ENCODE measurements around the gene ZCCHC3.
"Not testable (repeated sequence)": the region's sequence is repeated elsewhere in the genome, so short reads cannot be mapped to it uniquely, and the experiment has no call there.

Gene ZCCHC3

DNA sequence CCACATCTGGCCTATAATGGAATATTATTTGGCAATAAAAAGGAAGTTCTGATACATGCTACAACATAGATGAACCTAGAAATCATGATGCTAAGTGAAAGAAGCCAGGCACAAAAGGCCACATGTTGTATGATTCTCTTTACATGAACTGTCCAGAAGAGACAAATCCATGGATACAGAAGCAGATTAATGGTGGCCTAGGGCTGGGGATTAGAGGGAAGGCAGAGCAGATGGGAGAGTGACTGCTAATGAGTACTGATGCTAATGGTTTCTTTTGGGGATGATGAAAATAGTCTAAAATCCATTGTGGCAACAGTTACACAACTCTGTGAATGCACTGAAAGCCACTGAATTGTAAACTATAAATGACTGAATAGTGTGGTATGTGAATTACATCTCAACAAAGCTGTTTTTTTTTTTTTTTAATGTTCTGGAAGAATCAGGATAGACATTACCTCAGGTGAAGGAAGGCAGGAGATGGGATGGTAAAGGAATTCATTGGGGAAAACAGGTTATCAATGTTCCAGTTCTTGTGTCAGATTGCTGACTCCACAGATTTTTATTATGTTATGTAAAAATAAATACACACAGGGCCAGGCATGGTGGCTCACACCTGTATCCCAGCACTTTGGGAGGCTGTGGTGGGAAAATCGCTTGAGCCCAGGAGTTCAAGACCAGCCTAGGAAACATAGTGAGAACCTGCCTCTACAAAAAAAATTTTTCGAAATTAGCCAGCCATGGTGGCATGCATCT, 19.1 kb downstream of the ZCCHC3 start:
- no peak for DNase-seq

DNA sequence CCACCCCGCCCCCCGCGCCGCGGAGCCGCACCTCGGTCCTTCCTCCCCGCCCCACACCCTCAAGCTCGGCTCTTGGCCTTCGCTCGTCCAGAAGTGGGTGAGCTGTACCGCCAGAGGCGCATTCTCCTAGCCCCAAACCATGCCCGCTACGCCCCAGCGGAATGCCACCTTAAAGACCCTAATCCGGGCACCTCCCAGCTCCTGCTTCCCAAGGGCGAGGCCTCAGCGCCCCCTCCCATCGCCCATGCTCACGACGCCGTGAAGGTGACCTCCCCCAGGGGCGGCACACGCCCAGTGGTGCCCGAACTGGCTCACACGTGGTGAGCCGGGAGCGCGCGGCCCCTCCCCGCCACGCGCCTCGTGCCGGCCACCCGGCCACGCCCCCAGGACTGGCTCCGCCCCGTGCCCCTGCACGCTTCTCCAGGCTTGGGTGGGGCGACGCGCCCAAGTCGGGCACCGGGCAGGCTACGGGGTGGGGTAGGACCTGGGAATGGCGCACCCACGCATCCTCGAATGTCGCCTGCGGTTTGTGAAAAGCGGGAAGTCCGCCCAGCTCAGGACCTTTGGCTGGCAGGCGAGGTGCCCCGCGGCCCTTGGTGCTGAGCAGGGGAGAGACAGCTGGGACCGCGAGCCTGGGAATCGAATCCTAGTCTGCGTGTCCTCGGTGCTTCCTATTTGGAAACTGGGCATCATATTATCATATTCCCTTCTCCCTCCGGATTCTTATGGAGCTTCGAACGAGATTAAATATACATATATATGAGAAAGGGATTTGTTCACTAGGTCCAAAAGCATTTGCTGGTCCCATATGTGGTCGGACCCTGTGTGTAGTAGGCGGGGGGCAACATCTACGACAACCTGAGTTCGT, 27.0 kb downstream of the ZCCHC3 start:
- peak; percentile 93 for DNase-seq

DNA sequence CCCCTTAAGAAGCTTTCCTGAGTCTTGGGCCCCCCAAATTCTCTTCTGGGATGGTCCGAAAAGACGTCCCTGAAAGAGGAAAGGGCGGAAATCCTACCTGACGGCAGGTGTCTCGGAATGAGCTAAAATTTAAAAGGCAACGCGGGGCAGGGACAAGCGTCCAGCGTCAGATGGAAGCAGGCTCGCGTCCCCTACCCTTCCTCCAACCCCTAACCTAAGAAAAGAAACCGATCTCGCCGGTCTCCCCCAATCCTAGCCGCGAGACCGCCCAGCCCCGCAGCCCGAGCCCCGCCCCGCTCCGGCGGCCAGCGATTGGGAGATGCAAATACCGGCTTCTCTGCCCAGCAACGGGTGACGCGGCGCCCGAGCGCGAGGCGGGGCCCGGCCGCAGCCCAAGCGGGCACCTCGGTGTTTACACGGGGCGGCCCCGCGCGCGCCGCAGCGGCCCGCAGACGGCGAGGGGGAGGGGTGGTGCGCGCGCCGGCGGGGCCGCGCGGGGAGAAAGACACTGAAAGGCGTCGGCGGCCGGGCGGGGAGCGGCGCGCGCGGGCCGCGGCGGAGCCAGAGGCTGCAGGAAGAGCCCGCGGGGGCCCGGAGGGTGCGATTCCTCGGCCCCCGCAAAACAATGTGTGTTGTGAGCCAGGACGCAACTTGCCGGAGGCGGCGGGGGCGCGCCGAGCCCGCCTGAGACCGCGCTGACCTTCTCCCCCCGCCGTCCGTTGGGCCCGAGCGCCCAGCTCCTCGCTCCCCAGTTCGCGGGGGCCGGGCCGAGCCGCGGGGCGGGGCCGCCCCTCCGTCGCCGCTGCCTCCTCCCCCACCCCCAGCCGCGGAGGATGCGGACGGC, 27.9 kb downstream of the ZCCHC3 start, which contains the start of gene SOX12:
SOX12 (plus strand) TSS at position 508 of the 844 bp plus-strand sequence. CDS start 373 bp downstream, outside the sequence.
- DNase-seq: peak; percentile 89

DNA sequence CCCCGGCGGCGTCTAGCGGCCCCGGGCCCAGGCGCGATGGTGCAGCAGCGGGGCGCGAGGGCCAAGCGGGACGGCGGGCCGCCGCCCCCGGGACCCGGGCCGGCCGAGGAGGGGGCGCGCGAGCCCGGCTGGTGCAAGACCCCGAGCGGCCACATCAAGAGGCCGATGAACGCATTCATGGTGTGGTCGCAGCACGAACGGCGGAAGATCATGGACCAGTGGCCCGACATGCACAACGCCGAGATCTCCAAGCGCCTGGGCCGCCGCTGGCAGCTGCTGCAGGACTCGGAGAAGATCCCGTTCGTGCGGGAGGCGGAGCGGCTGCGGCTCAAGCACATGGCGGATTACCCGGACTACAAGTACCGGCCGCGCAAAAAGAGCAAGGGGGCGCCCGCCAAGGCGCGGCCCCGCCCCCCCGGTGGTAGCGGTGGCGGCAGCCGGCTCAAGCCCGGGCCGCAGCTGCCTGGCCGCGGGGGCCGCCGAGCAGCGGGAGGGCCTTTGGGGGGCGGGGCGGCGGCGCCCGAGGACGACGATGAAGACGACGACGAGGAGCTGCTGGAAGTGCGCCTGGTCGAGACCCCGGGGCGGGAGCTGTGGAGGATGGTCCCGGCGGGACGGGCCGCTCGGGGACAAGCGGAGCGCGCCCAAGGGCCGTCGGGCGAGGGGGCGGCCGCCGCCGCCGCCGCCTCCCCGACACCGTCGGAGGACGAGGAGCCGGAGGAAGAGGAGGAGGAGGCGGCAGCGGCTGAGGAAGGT, 28.7 kb downstream of the ZCCHC3 start:
- DNase-seq: peak; percentile 71

DNA sequence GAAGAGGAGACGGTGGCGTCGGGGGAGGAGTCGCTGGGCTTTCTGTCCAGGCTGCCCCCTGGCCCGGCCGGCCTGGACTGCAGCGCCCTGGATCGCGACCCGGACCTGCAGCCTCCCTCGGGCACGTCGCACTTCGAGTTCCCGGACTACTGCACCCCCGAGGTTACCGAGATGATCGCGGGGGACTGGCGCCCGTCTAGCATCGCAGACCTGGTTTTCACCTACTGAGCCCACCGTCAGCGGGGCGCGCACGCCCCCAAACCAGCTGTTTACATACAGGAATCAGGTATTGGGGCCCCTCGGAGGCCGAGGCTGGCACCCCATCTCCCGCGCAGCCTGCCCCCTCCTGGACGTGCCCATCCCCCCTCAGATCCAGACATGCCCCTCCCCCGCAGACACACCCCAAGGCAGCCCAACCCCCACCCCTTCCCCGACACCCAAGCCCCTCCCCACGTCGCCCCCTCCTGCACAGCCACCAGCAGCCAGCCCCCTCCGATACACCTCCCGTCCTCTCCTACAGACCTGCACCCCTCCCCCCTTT, 29.3 kb downstream of the ZCCHC3 start:
- DNase-seq: peak; percentile 38

DNA sequence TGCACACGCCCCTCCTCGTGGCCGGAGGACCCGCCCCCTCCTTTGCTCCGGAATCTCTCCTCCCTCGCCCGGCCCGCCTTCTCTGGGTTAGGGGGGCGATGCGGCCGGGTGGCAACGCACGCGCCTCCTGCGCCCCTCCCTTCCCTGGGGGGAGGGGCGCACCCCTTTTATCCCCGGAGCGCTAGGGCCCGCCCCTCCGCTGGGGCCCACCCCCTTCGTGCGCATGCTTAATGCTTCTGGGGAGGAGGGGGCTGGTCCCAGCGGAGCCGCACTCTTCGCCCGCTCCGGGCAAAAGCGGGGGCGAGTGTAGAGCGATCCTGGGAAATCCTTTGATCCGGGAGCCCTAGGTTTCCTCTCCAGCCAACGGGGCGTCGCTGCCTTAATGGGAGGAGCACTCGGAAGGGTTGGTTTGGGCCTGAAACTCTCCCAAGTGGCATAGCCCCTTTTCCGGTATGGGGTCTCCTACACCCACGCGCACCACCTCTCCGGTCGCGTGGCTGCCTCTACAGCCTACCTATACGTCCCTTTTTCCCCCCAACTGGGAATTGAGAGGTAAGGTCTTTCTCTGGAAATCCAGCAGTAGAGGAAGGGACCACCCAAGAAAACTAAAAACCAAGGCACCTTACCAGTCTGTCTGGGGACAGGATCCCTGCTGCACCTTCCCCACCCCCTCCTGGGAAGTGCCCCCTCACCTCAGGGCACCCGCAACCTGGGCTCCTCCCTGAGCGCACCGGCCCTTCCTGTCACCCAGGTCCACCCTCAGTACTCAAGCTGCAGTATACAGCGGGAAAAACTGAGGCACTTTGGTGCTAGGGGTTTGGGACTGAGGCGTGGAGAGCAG, 30.0 kb downstream of the ZCCHC3 start:
- DNase-seq: peak; percentile 91

DNA sequence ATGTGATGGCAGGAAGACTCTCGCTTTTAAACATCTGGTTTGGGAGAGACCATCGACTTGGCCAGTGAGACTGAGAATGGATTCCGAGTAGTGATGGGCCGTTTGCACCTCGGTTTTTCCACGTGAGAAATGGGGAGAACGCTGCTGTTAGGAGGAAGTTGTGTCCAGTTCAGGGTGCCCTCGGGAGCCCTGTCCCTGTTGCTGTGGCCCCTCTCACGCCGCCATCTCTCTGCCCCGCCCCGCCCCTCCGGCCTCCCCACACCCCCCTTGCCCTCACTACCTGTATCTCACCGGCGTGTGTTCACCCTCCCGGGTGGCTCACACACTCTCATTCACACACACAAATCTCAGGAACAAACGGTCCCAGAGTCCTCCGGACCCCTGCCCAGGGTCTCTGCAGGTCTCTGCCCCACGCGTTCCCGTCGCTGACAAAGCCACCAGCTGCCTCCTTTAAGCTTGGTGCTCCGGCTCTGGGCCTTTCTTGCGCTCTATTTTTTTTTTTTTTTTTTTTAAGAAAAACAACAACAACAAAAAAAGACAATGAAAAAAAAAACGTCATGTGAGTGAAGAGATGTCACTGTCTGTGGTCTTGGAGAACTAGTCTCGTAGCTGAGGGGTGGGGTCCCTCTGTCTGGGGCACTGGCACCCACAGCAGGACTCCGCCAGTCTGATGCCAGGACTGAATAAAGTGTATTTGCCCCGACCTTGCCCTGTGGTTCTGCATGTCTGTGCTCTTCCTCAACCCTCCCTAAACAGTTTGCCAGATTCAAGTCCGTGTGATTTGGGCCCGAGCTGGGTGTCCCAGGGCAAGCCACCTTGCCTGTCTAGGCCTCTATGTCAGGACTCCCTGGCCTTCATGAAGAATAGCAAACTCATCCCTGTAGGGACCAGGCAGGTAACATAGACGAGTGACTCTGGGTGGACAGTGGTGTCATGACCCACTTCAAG, 30.9 kb downstream of the ZCCHC3 start:
- no peak for DNase-seq

DNA sequence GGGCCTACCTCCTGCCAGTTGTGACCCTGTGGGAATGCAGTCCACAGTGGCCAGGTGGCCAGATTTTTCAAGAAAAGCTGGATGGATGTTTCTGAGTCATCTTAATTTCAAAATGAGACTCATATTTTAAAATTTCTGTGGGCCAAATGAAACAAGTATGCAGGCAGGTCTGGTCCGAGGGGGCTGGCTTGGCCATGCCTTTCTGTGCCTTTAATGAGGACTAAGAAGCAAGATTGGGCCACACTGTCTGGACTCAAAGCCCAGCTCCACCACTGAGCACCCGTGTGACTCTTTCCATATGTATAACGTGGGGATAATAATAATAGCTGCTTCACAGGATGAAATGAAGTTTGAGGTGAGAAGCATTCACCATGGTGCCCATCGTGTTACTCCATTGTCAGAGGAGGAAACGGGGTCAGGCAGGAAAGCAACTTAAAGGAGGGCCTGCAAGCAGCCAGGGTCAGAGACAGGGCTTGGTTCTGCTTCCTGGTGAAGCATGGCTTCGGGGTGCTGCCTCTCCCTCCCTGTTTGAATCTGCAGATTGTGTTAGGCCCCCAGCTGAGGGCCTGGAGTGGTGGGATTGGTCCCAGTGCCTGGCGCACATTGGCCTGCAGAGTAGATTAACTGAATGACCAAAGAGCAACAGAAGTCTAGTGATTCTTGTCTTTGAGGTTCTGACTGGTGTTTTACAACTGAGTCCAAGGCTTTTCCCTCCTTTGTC, 31.8 kb downstream of the ZCCHC3 start:
- DNase-seq: no peak

DNA sequence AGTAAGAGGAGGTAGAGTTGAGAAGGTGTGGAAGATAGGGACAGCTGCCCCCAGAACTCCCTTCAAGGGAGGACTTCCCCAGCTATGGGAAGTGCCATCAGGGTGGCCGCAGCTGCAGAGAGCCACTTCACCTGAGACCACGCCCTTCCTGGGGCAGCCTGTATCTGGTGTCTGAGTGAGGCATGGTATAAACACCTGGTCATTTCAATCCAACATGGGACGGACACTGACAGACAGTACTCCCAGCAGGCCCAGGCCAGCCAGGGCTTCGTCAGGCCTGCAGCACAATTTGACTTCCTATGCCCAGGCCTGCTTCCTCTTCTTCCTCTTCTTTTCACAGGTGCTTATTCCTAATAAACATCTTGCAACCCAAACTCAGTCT, 32.5 kb downstream of the ZCCHC3 start:
- no peak for DNase-seq

DNA sequence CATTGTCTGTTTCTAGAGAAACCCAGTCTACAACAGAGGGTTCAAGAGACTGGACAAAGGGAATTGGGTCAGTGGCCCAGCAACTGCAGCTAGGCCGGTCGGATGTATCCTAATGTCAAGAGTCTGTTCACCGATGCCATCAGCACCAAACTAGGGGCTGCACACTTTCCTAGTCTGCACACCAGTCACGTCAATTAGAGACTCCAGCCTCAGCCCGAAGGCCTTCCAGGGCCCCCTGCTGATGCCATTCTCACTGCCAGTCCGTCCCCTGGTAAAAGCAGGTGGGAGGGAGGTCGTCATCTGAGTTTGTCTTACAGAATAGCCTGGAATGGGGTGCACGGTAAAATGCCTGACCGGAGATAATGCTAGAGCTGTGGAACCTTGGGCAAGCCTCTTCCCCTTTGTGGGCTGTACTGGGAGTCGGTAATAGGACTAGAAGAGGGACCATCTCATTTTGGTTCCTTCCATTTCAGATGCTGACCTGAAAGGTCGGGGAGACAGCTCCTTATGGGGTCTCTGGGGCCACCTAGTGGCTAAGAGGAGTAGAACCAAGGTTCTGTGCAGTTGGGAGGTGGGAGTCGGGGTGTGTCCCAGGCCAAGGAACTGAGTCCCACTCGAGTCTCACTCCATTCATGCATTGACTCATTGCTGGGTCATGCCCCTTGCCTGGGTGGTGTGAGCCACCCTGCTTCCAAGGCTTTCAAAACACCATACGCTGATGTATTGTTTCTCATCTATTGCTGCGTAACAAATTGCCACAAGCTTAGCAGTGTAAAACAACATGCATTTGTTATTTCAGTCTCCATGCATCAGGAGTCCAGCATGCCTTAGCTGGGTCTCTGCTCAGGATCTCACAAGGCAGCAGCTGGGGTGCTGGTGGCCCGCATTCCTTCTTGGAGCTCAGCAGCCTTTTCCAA, 33.1 kb downstream of the ZCCHC3 start:
- DNase-seq: peak; percentile 42

DNA sequence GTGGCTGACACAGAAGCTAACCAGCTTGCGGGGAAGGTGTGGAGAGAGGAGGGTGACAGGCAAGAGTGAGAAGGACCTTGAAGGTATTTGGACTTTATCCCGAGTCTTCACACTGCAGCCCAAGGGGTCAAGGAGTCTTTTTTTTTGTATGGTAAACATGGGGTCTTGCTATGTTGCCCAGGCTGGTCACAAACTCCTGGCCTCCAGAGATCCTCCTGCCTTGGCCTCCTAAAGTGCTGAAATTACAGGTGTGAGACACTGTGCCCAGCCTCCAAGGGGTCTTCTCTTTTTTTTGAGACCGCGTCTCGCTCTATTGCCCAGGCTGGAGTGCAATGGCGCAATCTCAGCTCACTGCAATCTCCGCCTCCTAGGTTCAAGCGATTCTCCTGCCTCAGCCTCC, 37.2 kb downstream of the ZCCHC3 start:
- no peak for DNase-seq

DNA sequence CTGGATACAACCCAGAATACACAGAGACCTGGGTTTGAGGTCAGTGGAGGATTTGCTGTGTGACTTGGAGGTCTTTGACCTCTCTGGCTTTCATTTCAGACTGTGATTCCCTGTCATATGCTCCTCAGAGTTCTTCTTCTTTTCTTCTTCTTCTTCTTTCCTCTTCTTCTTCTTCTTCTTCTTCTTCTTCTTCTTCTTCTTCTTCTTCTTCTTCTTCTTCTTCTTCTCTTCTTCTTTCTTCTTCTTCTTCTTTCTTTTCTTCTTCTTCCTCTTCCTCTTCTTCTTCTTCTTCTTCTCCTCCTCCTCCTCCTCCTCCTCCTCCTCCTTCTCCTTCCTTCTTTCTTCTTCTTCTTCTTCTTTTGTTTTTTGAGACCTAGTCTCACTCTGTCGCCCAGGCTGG, 38.7 kb downstream of the ZCCHC3 start:
- not testable (repeated sequence) for DNase-seq

DNA sequence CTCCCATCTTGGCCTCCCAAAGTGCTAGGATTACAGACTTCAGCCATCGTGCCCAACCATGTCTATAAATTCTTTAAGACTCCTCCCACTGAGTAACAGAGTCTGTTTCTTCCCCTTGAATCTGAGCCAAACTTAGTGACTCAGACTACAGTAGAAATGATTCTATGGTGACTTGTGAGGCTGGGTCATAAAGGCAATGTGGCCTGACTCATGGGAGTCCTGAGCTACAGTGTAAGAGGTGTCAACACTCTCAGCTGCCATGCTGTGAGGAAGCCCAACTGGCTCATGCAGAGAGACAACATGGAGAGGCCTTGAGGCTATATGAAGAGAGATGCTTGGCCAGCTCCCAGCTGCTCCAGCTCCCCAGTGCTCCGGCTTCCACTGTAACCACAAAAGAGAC, 44.3 kb downstream of the ZCCHC3 start:
- DNase-seq: no peak

DNA sequence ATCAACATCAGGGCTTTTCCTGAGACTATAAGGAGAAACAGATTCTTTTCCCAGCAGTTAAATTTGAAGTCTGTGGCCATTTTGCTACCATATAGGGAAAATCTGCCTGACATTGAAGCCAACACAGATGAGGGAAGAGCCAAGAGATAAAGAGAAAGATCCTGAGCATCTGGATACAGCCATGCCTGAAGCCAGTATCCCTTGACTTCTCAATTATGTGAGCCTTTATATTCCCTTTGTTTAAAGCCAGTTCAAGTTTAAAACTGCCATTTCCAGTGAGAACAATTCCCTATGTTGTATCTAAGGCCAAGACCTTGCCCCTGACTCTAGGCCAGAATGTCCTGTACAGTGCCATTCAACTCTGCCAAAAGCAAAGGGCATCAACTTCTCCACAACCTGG, 45.7 kb downstream of the ZCCHC3 start:
- DNase-seq: no peak

DNA sequence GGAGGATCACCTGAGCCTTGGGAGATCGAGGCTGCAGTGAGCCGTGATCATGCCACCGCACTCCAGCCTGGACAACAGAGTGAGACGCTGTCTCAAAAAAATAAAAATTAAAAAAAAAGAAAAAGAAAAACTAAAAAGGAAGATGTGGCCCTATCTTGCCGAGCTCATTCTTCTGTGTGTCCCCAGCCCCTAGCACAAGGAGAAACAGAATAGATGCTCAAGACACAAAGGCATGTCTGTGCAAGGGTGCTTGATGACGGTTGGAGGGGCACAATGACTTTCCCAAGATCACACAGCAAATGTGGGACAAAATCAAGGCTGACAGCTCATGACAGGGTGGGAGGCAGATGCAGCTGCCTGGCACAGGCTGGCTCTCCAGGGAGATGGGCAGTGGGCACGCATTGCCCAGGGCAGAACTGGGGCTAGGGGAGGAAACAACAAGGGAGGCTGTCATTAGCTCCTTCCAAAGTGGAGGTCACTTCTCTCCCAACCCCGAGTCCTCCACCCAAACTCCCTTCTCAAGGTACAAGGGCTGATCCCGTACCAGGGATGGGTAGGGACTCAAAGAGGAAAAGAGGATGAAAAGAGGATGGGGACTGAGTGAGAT, 48.8 kb downstream of the ZCCHC3 start:
- no peak for DNase-seq

DNA sequence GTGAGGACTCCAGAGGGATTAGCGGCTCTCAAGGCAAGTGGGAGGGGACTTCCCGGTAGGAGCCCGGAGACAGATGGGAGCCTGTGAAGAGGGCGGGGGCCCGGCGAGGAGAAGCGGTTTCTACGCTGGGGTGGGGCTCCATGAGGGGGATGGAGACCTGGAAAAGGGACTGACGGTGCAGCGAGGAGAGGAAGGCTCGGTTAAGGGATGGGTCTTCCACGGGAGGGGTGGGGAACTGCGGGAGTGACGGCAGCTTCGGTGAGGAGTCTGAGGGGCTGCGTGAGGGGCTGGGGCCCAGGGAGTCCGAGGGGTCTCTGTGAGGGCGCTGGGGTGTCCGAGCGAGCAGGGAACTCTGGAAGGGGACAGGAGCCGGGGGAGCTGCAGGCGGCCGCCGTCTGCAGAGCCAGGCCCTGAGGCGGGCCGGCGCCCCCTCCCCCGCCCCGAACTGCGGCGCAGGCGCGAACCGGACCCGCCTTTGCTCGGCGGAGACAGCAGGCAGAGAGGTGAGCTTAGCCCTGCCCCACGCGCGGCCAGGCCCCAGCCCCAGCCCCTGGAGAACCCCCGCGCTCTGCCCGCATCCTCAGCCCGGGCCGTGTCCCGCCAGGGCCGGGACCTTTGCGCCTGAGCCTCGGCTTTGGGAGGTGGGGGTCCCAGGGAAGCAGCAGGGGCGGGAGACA, 49.4 kb downstream of the ZCCHC3 start, which contains the start of gene NRSN2:
NRSN2 (plus strand) TSS at position 472 of the 677 bp plus-strand sequence. CDS start 2,533 bp downstream, outside the sequence.
- DNase-seq: peak; percentile 47

DNA sequence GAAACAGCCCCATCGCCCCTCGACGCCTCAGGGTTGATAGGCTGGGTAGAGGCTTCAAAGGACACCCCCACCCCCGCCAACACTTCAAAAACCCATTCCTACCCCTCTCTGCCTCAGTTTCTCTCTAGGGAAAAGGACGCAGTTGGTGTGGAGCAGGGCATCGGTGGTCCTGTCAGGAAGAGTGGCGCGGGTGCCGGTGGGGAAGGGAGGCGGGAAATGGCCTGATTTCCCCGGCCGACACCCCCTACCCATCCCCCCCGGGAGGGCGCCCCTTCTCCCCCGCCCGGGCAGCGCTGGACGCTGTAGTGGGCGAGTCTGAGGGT, 49.9 kb downstream of the ZCCHC3 start:
- DNase-seq: no peak

Measured in COR-L47 (cell line).